Sigmoid colon (tissue), 4 donors: ENCODE data around the gene KCTD16.

ENCODE experiments used
- CTCF ChIP-seq, 4 experiments: fragments of 450-650 bp in 3 of 4; fragments of 200-600 bp in 1 of 4; IDR thresholded peaks; one replicate each; pipeline ENCODE4 v1.5.1; 2016 to 2019; ENCODE audit warnings: antibody characterized with exemption in 4 of 4, mild to moderate bottlenecking in 3 of 4, moderate library complexity in 2 of 4
- EP300 ChIP-seq, 4 donors: sonication (generic); formaldehyde crosslinking; IDR thresholded peaks; one replicate each; pipeline ENCODE4 v1.6.1; 2017; ENCODE audit warnings: antibody characterized with exemption in 4 of 4
- POLR2A ChIP-seq, 2 donors: fragments of 450-650 bp; IDR thresholded peaks; one replicate each; pipeline ENCODE4 v1.6.1; 2016; ENCODE audit warnings: antibody characterized with exemption in 2 of 2, mild to moderate bottlenecking in 2 of 2, moderate library complexity in 2 of 2
- POLR2AphosphoS5 ChIP-seq, 4 donors: sonication (generic); formaldehyde crosslinking; IDR thresholded peaks; one replicate each; pipeline ENCODE4 v1.6.1; 2017; ENCODE audit warnings: antibody characterized with exemption in 4 of 4

- TF ChIP-seq CTCF (IDR thresholded peaks at IDR 0.05) (no peak), POLR2A (IDR thresholded peaks at IDR 0.05) (no peak), POLR2AphosphoS5 (IDR thresholded peaks at IDR 0.05) (no peak), EP300 (IDR thresholded peaks at IDR 0.05) (no peak)
Observed at GRCh38 chr5:144167998-144168397, 2.7 kb upstream of the KCTD16 start.
